NCI-H2227 (cell line): ENCODE data around the gene FNDC7.
"Not testable (repeated sequence)": the region's sequence is repeated elsewhere in the genome, so short reads cannot be mapped to it uniquely, and the experiment has no call there.

Source experiments
- DNase-seq: peaks from one replicate; lab custom pipeline; 2025; ENCODE audit not compliant: unreplicated experiment; lab: John Stamatoyannopoulos, UW

FNDC7 gene

DNA sequence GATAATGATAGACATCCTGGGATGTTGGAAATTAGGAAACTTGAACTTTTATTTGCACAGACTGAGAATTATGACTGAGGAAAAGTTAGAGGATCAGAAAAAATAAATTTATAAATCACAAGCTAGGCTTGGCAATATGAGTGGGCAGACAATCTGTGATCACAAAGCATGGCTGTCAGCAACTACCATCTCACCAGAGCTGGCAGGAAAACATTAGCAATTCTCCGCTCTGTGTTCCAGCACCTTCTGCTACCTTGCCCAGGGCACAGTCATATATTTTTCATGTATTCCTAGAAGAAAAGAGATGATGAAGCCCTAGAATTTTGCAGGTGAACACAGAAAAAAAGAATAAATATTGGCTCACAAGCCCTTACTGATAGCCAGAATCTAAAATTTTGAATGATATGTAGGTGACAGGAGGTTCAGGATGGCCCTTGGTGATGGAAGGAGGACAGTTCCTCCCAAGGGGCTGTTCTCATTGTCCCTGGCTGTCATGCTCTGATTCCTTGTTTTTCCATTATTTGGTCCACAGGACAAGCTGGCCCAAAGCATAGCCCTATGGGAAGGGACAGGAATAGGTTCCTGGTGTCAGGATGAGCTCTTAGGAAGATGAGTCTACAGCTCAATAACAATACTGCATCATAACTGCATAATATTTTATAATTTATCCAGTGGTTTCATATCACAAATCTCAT is 21.6 kb downstream of the FNDC7 start:
- no peak for DNase-seq

DNA sequence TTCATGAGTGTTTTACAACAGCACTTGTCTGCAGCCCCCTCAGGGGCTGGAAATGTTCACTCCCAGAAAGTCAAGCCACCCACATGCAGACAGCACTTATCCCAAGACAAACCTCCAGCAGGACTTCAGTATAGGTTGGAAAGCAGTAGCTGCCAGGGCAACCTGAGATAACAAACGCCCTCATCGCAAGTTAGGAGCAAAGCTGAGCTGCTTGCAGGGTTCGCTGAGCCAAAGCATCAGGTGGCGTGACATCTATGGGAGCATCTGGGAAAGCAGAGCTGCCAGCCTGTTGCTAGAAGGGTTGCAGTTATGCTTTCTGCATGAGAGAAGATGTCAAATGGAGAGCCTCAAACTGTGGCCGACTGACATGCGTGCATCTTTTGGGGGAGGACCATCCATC is 29.5 kb downstream of the FNDC7 start:
- no peak for DNase-seq

GRCh38 chr1:108745980-108746381 is 33.3 kb downstream of the FNDC7 start:
- DNase-seq, result no peak

DNA sequence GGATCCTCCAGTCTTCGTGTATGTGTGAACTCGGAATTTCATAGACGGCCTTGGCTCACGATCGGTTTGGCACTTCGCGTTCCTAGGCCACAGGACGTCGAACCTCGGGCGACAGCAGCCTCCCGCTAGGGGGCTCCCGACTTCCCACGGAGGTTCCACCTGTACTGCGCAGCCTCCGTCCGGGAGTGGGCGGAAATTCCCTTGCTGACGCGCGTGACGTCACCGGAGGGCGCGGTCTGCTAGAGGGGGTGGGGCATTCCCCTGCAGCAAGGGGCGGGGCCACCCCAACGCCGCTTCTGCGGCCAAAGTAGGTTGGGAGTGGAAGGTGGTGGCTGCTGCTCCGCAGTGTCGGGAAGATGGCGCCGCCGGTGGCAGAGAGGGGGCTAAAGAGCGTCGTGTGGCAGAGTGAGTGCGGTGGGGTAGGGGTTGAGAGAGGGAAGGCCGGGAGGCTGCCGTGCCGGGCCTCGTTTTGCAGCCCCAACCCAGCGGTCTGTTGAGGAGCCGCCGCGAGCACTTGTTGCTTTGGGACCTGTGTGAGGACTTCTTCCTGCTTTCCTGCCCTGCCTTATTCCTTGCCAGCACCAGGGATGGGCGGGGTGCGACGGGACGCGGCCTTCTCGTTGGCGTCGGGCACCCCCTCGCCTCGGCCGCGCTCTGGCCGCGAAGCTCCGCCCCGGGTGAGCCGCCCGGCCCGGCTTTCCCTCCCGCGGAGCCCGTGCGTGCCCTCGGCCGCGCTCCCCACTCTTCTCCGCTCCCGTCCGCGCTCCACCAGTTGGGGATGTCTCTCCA is 33.9 kb downstream of the FNDC7 start, which contains the start of gene STXBP3:
Gene STXBP3, plus strand, starts transcription at position 293 of the 789 bp plus-strand sequence. Its CDS starts 64 bp downstream, at position 357.
- DNase-seq, result peak; percentile 99

DNA sequence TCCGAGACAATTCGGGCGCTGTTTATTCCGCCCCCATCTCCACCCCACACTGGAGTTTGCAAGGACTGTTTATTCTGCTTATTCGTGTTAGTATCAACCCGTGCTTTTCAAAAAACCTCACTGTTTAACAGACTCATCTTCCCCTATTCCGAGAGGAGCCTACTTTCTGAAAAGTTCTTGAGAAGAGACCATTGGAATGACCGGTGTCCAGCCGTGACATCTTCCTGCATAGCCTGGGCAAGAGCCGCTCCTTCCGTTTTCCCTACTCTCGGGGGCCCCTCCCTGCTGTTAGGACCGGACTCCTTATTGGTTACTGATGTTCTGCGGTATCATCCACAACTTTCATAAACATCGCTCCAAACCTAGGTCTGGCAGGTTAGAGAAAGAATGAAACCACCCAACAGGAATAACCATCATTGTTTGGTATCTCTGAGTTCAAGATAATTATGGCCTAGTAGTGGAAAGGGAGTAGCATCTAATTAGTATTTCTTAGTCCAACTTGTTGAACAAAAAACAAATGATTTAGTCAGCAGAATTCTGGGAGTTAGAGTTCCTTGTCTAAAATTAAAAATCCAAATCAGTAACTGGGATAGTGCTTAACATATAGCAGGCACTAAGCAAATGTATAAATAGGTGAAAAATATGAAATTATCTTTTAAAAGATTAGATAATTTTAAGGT is 34.6 kb downstream of the FNDC7 start:
- peak; percentile 82 for DNase-seq

- DNase-seq, result no peak
These were observed 35.2 kb downstream of the FNDC7 start for GRCh38 chr1:108747898-108748297.

DNA sequence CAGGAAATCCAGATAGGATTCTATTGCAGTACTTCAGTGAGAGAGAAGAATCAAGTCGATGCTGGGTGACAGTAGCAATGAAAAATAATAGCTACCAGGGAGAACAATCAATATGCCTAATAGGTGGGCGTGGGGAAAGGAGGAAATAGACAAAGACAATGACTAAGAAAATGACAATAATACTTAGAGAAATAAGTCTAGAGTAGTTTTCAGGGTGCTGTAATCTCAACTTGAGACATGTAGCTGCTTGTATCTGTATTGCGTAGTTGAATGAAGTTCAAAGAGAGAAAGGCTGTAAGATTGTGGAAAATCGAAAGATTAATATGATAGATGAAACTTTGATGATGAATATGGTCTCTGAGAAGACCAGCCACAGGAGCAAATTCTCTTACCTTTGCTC is 36.4 kb downstream of the FNDC7 start:
- DNase-seq, result no peak

GRCh38 chr1:108750476-108751181 is 37.9 kb downstream of the FNDC7 start:
- no peak for DNase-seq

DNA sequence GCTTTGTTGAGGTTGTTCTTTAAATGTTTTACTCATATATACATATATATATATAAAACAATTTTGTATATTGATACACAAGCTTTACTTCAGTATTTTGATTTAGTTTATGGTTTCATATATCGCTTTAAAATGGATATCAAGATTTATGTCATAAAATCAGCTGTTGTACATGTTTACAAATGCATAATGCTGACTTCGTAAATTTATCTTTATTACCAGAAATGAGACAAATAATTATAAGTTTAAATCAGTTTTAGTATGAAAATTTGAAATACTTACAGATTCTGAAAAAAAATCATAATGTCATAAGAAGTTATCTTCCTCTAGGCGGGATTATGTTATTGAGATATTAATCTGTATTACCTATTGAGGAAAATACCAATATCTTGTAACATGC is 40.7 kb downstream of the FNDC7 start:
- DNase-seq, result no peak

DNA sequence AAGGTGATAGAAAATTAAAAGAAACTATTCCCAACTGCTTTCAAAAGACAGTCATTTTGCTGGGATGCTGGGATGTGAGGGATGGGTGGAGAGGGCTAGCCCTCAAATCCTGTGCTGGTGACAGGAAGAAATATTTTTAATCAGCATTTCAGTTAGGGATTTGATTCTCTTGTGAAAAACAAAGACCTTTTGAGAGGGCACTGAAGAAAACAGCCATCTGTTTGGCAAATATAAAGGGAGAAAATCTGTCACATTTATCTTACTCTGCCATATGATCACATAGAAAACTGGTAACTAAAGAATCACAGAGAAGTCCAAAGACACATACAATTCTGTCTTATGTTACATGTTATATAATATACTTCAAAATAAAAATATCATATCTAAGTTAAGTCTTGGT is 46.1 kb downstream of the FNDC7 start:
- no peak for DNase-seq

DNA sequence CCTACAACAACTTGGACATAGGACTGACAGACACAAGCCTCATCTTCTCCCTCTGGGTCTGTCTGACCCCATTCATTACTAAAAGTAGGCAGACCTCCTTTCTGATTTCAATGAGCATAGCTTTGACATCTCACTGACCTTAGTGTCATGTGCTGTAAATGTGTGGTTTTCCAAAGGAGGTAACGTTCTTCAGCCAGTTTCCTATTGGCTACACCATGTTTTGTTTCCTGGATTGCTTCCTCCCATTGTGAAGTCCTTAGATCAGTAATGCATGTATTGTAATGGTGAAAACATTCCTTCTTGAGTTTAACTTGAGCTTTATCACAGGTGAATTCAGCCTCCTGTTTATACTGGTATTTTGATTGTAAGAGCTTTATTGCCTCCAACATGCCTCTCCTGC is 54.4 kb downstream of the FNDC7 start:
- no peak for DNase-seq

- DNase-seq, result no peak
These were observed 55.0 kb downstream of the FNDC7 start for GRCh38 chr1:108767708-108768107.

GRCh38 chr1:108777839-108778238 is 65.1 kb downstream of the FNDC7 start:
- DNase-seq, result no peak

DNA sequence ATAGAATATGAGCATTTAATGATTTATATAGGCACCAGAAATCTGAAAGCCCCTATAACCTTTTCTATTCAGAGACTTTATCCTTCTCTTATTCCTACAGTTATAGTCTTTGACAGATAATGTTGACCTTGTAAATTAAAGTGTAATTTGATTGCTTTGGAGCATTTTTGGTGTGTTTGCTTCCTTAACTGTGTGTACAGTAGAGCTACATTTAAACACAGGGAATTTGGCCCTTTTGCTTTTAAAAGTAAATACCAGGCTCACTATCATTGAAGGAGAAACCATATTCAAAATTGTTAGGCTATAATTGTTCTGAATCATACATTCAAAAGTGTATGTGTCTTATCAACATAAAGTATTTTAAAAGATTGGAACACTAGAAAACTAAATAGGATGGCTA is 66.7 kb downstream of the FNDC7 start:
- no peak for DNase-seq

- DNase-seq, result no peak
These were observed 68.3 kb downstream of the FNDC7 start for GRCh38 chr1:108780937-108781574.

DNA sequence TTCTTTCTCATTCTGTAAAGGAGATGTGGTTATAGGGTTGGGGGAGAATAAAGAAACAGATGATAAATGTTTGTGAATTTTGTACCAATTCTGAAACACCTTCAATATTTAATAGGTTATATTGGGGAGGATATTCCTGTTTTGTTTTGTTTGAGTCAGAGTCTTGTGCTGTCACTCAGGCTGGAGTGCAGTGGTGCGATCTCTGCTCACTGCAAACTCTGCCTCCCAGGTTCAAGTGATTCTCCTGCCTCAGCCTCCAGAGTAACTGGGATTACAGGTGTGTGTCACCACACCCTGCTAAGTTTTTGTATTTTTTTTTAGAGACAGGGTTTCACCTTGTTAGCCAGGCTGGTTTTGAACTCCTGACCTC is 68.9 kb downstream of the FNDC7 start:
- not testable (repeated sequence) for DNase-seq

- DNase-seq, result no peak
These were observed 72.6 kb downstream of the FNDC7 start for GRCh38 chr1:108785264-108785663.

- no peak for DNase-seq
These were observed 73.2 kb downstream of the FNDC7 start for GRCh38 chr1:108785880-108786279.

DNA sequence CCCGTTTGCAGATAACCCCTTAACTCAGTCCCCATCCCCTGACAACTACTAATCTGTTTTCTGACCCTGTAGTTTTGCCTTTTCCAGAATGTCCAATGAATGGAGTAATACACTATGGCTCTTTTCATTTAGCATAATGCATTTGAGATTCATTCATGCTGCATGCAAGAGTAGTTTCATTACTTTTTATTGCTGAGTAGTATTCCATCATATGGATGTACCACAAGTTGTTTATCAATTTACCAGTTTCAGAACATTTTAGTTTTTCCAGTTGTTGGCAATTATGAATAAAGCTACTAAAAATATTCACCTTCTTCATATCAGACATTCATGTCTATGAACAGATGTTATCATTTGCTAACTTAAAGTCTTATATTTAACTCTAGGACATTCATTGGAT is 79.1 kb downstream of the FNDC7 start:
- no peak for DNase-seq
